Right atrium auricular region (tissue), 2 donors: ENCODE data around the gene STX18. TPM values are rescaled to one million over a fixed set of nuclear protein-coding genes. Genes with fewer than 3 reads are reported as not detected.

Experiments
- DNase-seq: peaks from one replicate; pipeline ENCODE4 v3.0.0-alpha.2; 2019; ENCODE audit warnings: low spot score
- H3K27ac ChIP-seq, 2 donors: fragments of 200-600 bp; sonication (generic); 1 replicate in 1 of 2; 2 replicates in 1 of 2; pipeline ENCODE4 v1.5.1; 2016 to 2019
- H3K27me3 ChIP-seq, 2 donors: fragments of 200-600 bp; sonication (generic); one replicate each; pipeline versions ENCODE4 v1.5.1 to v1.6.0; 2017 to 2019
- H3K36me3 ChIP-seq: fragments of 200-600 bp; sonication (generic); one replicate; pipeline ENCODE4 v1.5.1; 2016
- H3K4me1 ChIP-seq, 2 donors: fragments of 200-600 bp; sonication (generic); one replicate each; pipeline versions ENCODE4 v1.5.1 to v1.6.0; 2017 to 2019
- H3K4me3 ChIP-seq, 2 donors: fragments of 200-600 bp; sonication (generic); 1 replicate in 1 of 2; 2 replicates in 1 of 2; pipeline ENCODE4 v1.5.1; 2017 to 2019; ENCODE audit warnings: mild to moderate bottlenecking in 1 of 2, moderate library complexity in 1 of 2
- H3K9me3 ChIP-seq, 2 donors: fragments of 200-600 bp; sonication (generic); one replicate each; pipeline ENCODE4 v1.5.1; 2019
- CTCF ChIP-seq, 2 donors: fragments of 200-600 bp; sonication (generic); IDR thresholded peaks; one replicate each; pipeline ENCODE4 v1.5.1; 2019; ENCODE audit warnings: antibody characterized with exemption in 2 of 2
- total RNA-seq, 2 donors: library from RNA; depleted of rRNA; stranded (reverse); fragments of >200 nt; gene quantifications; one replicate each; pipeline ENCODE4 v1.1.0, GENCODE V29; 2016

The STX18 gene
- total RNA-seq, 2 donors from 2014 or later: 8.8 to 10.8 TPM

DNA sequence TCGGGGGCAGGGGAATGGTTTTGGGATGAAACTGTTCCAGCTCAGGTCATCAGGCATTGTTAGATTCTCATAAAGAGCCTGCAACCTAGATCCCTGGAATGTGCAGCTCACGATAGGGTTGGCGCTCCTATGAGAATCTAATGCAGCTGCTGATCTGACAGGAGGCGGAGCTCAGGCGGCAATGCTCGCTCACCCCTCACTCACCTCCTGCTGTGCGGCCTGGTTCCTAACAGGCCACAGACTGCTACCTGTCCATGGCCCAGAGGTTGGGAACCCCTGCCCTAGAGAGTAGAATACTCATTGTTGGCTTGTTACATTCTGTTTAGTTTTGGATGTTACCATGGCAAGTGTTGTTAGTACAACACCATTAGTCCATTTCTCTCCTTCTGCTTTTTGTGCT is 40.8 kb upstream of the STX18 start:
- TF ChIP-seq CTCF (IDR thresholded peaks at IDR 0.05): no peak
- Histone ChIP-seq H3K36me3 (no peaks in the 10 kb centered on the region), H3K4me1 (no peaks in the 10 kb centered on the region), H3K27ac (no peak overlapping the region), H3K4me3 (no peak overlapping the region), H3K27me3 (no peaks in the 10 kb centered on the region), H3K9me3 (peaks cover 0 to 4% of the 10 kb centered on the region in 2 donors)
- no peak for DNase-seq

GRCh38 chr4:4580494-4580893 is 38.6 kb upstream of the STX18 start:
- Histone ChIP-seq H3K36me3 (no peaks in the 10 kb centered on the region), H3K4me3 (no peak overlapping the region), H3K9me3 (no peaks in the 10 kb centered on the region), H3K27me3 (no peaks in the 10 kb centered on the region), H3K4me1 (peaks cover 0 to 2% of the 10 kb centered on the region in 2 donors), H3K27ac (no peak overlapping the region)
- no peak for DNase-seq
- no peak for TF ChIP-seq CTCF (IDR thresholded peaks at IDR 0.05)

DNA sequence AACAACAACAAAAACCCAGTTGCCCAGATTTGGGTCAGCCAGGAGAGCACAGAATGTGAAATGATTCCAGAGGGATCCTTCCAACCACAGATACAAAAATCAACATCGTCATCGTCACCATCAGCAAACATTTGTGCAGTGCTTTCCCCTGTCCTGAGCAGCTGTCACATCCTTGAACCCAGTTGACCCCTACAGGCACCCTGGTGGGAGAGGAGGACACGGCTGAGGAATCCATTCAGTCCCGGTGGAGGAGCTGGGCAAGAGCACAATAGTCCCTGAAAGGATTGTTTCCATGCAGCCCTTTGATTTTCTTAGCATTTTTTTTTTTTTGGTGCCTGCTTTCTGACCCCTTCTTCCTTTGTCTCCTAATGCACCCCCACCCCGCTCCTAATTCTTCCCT is 37.1 kb upstream of the STX18 start:
- H3K27ac ChIP-seq: no peak overlapping the region
- no peaks in the 10 kb centered on the region for H3K36me3 ChIP-seq
- H3K9me3 ChIP-seq: no peaks in the 10 kb centered on the region
- no peak for DNase-seq
- no peak for TF ChIP-seq CTCF (IDR thresholded peaks at IDR 0.05)
- peaks cover 0 to 3% of the 10 kb centered on the region in 2 donors for H3K4me1 ChIP-seq
- no peak overlapping the region for H3K4me3 ChIP-seq
- H3K27me3 ChIP-seq: no peaks in the 10 kb centered on the region

DNA sequence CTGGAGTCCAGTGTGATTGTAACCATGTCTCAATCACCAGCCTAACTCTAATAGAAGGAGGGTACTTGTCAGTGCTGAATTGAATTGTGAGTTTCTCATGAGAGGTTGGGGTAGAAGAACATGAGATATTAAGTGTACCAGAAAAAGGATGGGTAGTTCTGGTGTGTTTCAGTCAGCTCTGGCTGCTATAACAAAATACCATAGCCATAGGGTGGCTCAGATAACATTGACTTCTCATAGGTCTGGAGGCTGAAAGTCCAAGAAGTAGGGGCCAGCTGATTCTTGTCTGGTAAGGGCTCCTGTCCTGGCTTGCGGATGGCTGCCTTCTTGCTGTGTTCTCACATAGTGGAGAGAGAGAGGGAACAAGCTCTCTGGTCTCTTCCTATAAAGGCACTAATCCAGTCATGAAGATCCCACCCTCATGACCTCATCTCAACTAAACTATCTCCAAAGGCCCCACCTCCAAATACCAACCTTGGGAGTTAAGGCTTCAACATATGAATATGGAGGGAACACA is 35.6 kb upstream of the STX18 start:
- Histone ChIP-seq H3K4me3 (no peak overlapping the region), H3K27ac (no peak overlapping the region), H3K36me3 (no peaks in the 10 kb centered on the region), H3K9me3 (no peaks in the 10 kb centered on the region), H3K27me3 (no peaks in the 10 kb centered on the region), H3K4me1 (peaks cover 0 to 3% of the 10 kb centered on the region in 2 donors)
- TF ChIP-seq CTCF (IDR thresholded peaks at IDR 0.05): no peak
- no peak for DNase-seq

- H3K4me3 ChIP-seq: peak overlapping the region; percentile 48 to 58
- H3K36me3 ChIP-seq: no peaks in the 10 kb centered on the region
- no peaks in the 10 kb centered on the region for H3K9me3 ChIP-seq
- no peaks in the 10 kb centered on the region for H3K27me3 ChIP-seq
- peak; percentile 34 to 74 for TF ChIP-seq CTCF (IDR thresholded peaks at IDR 0.05)
- no peak for DNase-seq
- peak overlapping the region; percentile 52 to 64 for H3K27ac ChIP-seq
- H3K4me1 ChIP-seq: peaks cover 0 to 3% of the 10 kb centered on the region in 2 donors
Observed at GRCh38 chr4:4575284-4576211, 33.7 kb upstream of the STX18 start.
